Activated B cell treated with CpG ODN at 0.5 μM for 24 hours (primary cell): ENCODE measurements around the gene ANO10. TPM values are rescaled to one million over a fixed set of nuclear protein-coding genes. Genes with fewer than 3 reads are reported as not detected.

Experiments used
- ATAC-seq: fragments of 200-7000 bp; cut with Tn5 transposase; one replicate; pipeline ENCODE4 v1.10.0; 2021; ENCODE audit warnings: low read depth, mild to moderate bottlenecking, moderate library complexity
- CTCF ChIA-PET: fragments of 350-600 bp; sonication (Branson Sonifier 250); formaldehyde crosslinking; loops from one replicate; lab custom pipeline; 2021; ENCODE audit warnings: antibody characterized with exemption; lab: Charles Lee
- POLR2A ChIA-PET: fragments of 350-600 bp; sonication (Branson Sonifier 250); formaldehyde crosslinking; loops from one replicate; lab custom pipeline; 2021; ENCODE audit warnings: antibody characterized with exemption; lab: Charles Lee
- DNase-seq: peaks from one replicate; pipeline ENCODE4 v3.0.0; 2022
- H3K27ac Mint-ChIP-seq: one replicate; pipeline ENCODE4 v1.8.0; 2020; ENCODE audit warnings: mixed read lengths
- H3K27me3 Mint-ChIP-seq: one replicate; pipeline ENCODE4 v1.8.0; 2021; ENCODE audit warnings: mixed read lengths
- H3K36me3 Mint-ChIP-seq: one replicate; pipeline ENCODE4 v1.8.0; 2021; ENCODE audit warnings: low read depth, mixed read lengths
- H3K4me1 Mint-ChIP-seq: one replicate; pipeline ENCODE4 v1.8.0; 2021; ENCODE audit warnings: mixed read lengths
- H3K4me3 Mint-ChIP-seq: one replicate; pipeline ENCODE4 v1.8.0; 2020; ENCODE audit warnings: mild to moderate bottlenecking, mixed read lengths
- H3K9me3 Mint-ChIP-seq: one replicate; pipeline ENCODE4 v1.8.0; 2020; ENCODE audit warnings: mixed read lengths
- CTCF ChIP-seq: fragments of 200-600 bp; IDR thresholded peaks from one replicate; pipeline ENCODE4 v1.8.0; 2022; ENCODE audit warnings: antibody characterized with exemption, mild to moderate bottlenecking
- intact Hi-C: fragments of 100-400 bp; cut with micrococcal nuclease; formaldehyde crosslinking; loops from one replicate; pipeline ENCODE4 v1.15.1; 2024
- total RNA-seq: library from RNA; stranded (reverse); gene quantifications from 2 replicates; pipeline ENCODE4 v1.2.3, GENCODE V29; 2022

ANO10 gene
- total RNA-seq, 1 donor from 2014 or later, result 6.4 TPM

DNA sequence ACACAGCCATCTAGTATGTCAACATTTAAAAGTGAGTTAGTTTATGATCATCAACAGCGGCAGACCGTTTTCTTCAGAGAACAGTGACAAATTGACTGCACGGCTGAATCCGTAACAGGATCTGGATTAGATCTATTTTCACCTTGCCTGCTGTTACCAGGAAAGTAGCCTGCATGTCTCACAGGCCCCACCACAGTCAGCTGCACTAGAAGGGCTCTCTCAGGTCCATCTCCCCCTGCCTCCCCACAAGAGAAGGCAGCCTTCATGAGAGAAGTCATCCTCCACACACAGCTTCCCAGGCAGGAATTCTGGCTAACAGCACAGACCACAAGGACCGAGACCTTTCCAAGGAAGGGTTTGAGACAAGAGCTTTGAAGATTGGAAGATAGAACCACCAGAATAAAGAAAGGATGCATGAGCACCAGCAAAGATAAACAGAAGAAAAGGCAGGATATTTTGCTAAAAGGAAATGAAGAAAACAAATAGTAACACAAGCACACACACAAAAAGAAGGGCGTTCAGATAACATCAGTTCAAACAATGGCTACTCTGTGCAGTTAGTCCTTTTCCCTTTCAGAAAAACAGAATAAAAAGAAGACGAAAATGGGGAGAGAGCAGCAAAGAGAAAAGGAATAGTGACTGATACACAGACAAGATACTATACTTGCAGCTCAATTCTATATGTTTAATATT is 208.0 kb downstream of the ANO10 start:
- intact Hi-C loops, result no loop called here
- H3K4me3 Mint-ChIP-seq, result no peak overlapping the region
- H3K9me3 Mint-ChIP-seq, result no peaks in the 10 kb centered on the region
- H3K27ac Mint-ChIP-seq, result no peak overlapping the region
- DNase-seq, result no peak
- H3K4me1 Mint-ChIP-seq, result no peaks in the 10 kb centered on the region
- H3K36me3 Mint-ChIP-seq, result no peaks in the 10 kb centered on the region
- no peak for TF ChIP-seq CTCF
- no peak for ATAC-seq
- POLR2A ChIA-PET, result no interaction called here
- CTCF ChIA-PET, result no interaction called here
- H3K27me3 Mint-ChIP-seq, result no peaks in the 10 kb centered on the region

- no peak for TF ChIP-seq CTCF
- H3K27ac Mint-ChIP-seq, result no peak overlapping the region
- H3K4me3 Mint-ChIP-seq, result no peak overlapping the region
- intact Hi-C loops, result no loop called here
- no peaks in the 10 kb centered on the region for H3K4me1 Mint-ChIP-seq
- no peaks in the 10 kb centered on the region for H3K27me3 Mint-ChIP-seq
- ATAC-seq (no peak), DNase-seq (no peak)
- H3K36me3 Mint-ChIP-seq, result no peaks in the 10 kb centered on the region
- CTCF ChIA-PET, result no interaction called here
- POLR2A ChIA-PET, result no interaction called here
- H3K9me3 Mint-ChIP-seq, result no peaks in the 10 kb centered on the region
Observed at GRCh38 chr3:43411429-43411828, 210.4 kb downstream of the ANO10 start.

- POLR2A ChIA-PET, result no interaction called here
- no peaks in the 10 kb centered on the region for H3K9me3 Mint-ChIP-seq
- no peaks in the 10 kb centered on the region for H3K4me1 Mint-ChIP-seq
- H3K27ac Mint-ChIP-seq, result no peak overlapping the region
- H3K4me3 Mint-ChIP-seq, result no peak overlapping the region
- CTCF ChIA-PET, result no interaction called here
- intact Hi-C loops, result no loop called here
- no peaks in the 10 kb centered on the region for H3K27me3 Mint-ChIP-seq
- no peaks in the 10 kb centered on the region for H3K36me3 Mint-ChIP-seq
- no peak for TF ChIP-seq CTCF
- ATAC-seq, result no peak
- no peak for DNase-seq
Observed at GRCh38 chr3:43410592-43410991, 211.2 kb downstream of the ANO10 start.

DNA sequence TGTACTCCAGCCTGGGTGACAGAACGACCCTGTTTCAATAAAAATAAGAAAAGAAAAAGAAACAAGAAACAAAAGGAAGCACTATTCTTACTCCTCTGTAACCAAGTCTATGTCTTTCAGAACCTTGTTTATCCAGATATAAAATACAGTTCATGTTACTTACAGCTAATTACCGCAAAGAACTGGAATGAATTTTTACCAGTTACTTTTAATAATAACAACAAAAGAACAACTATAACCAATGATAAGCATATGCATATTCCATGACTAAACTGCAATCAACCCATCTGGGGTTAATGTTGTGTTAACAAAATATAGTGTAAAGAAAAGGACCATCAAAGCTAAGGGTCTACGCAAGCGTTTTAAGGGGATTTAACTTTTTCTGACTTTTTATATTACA is 212.3 kb downstream of the ANO10 start:
- ATAC-seq, result no peak
- ChIA-PET CTCF (no interaction called here), POLR2A (no interaction called here)
- Mint-ChIP-seq H3K4me3 (no peak overlapping the region), H3K27me3 (peaks cover 2% of the 10 kb centered on the region), H3K9me3 (no peaks in the 10 kb centered on the region), H3K27ac (no peak overlapping the region), H3K4me1 (no peaks in the 10 kb centered on the region), H3K36me3 (no peaks in the 10 kb centered on the region)
- intact Hi-C loops, result no loop called here
- no peak for TF ChIP-seq CTCF
- DNase-seq, result no peak

DNA sequence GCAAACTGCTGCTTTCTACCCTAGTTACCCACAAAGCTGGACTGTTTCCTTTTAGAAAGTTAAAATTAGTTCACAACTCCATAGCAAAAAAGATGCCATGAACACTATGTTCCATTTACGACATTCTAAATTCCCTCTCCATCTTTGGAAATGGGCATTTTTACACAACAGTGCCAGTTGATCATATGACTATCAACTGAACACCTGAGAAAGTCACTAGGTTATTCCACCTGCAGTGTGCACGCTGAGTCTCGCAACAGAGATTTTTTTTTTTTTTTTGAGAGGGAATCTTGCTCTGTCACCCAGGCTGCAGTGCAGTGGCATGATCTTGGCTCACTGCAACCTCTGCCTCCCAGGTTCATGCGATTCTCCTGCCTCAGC is 215.2 kb downstream of the ANO10 start:
- Mint-ChIP-seq H3K4me3 (no peak overlapping the region), H3K27ac (no peak overlapping the region), H3K36me3 (no peaks in the 10 kb centered on the region), H3K9me3 (no peaks in the 10 kb centered on the region), H3K27me3 (peaks cover 2% of the 10 kb centered on the region), H3K4me1 (no peaks in the 10 kb centered on the region)
- TF ChIP-seq CTCF, result no peak
- DNase-seq (no peak), ATAC-seq (no peak)
- ChIA-PET POLR2A (no interaction called here), CTCF (interaction anchor here (0.6 kb wide), 1 partner anchor 8 kb away, joined by 3 read pairs; no protein-coding TSS in a partner anchor)
- intact Hi-C loops, result no loop called here
